Spleen (tissue), 13 donors: ENCODE data around the gene DCP2. TPM values are rescaled to one million over a fixed set of nuclear protein-coding genes. Genes with fewer than 3 reads are reported as not detected.

Experiments used
- DNase-seq: peaks from one replicate; pipeline ENCODE4 v3.0.0-alpha.2; 2020
- H3K27ac ChIP-seq, 8 donors: fragments of 200-600 bp; sonication (generic) in 7 of 8; 1 replicate in 4 of 8; 2 replicates in 4 of 8; pipeline versions ENCODE4 v1.5.0 to v1.8.0; 2016 to 2021; ENCODE audit warnings: inconsistent platforms in 4 of 8, mild to moderate bottlenecking in 4 of 8, moderate library complexity in 1 of 8
- H3K27me3 ChIP-seq, 7 donors: fragments of 200-600 bp; sonication (generic) in 6 of 7; replicated peaks in 1 of 7; 1 replicate in 4 of 7; 2 replicates in 3 of 7; pipeline versions ENCODE4 v1.5.0 to v1.8.0; 2016 to 2021; ENCODE audit warnings: inconsistent platforms in 3 of 7, mild to moderate bottlenecking in 1 of 7
- H3K36me3 ChIP-seq, 6 donors: fragments of 200-600 bp; sonication (generic) in 5 of 6; 1 replicate in 4 of 6; 2 replicates in 2 of 6; pipeline versions ENCODE4 v1.5.0 to v1.8.0; 2016 to 2021; ENCODE audit warnings: inconsistent platforms in 2 of 6
- H3K4me1 ChIP-seq, 6 donors: fragments of 200-600 bp; sonication (generic) in 5 of 6; 1 replicate in 3 of 6; 2 replicates in 3 of 6; pipeline versions ENCODE4 v1.5.0 to v1.8.0; 2016 to 2021; ENCODE audit warnings: inconsistent platforms in 3 of 6
- H3K4me3 ChIP-seq, 8 donors: fragments of 200-600 bp; sonication (generic) in 7 of 8; 1 replicate in 4 of 8; 2 replicates in 4 of 8; pipeline versions ENCODE4 v1.5.0 to v1.8.0; 2016 to 2021; ENCODE audit warnings: inconsistent platforms in 4 of 8, mild to moderate bottlenecking in 4 of 8, moderate library complexity in 2 of 8
- H3K9me3 ChIP-seq, 8 donors: fragments of 200-600 bp; sonication (generic) in 7 of 8; 1 replicate in 4 of 8; 2 replicates in 4 of 8; pipeline versions ENCODE4 v1.5.0 to v1.8.0; 2016 to 2021; ENCODE audit warnings: inconsistent platforms in 4 of 8
- POLR2A ChIP-seq, 3 donors: fragments of 450-650 bp; IDR thresholded peaks; one replicate each; pipeline ENCODE4 v1.5.1; 2017; ENCODE audit warnings: antibody characterized with exemption in 3 of 3, mild to moderate bottlenecking in 1 of 3
- POLR2AphosphoS5 ChIP-seq, 3 donors: sonication (generic); formaldehyde crosslinking; IDR thresholded peaks; one replicate each; pipeline ENCODE4 v1.5.1; 2017; ENCODE audit warnings: antibody characterized with exemption in 3 of 3
- WGBS, 5 donors: extraction: QIAGEN DNeasy Blood & Tissue Kit in 3 of 5; methylation state at CpG; one replicate each; pipeline versions ENCODE4 v1.1.5 to v1.1.7; 2013 to 2018; 5-methylcytosine and 5-hydroxymethylcytosine counted together
- intact Hi-C: fragments of 100-400 bp; cut with DNase I; formaldehyde crosslinking; loops from one replicate; pipeline ENCODE4 v1.15.0; 2023; ENCODE audit warnings: low total_unique reads
- long read RNA-seq, 2 donors: transcript quantifications; one replicate each; lab custom pipeline, GENCODE V29; 2026
- polyA plus RNA-seq, 3 donors: library from polyadenylated mRNA; stranded (reverse); fragments of 200-250 nt; gene quantifications; one replicate each; pipeline ENCODE4 v1.2.1, GENCODE V29; 2013
- total RNA-seq, 7 donors: library from RNA; depleted of rRNA in 3 of 7; stranded (reverse); fragments of >200 nt in 3 of 7; fragmentation: NEBNext Ultra II Directional in 4 of 7; extraction: Animal tissue kit (Norgen Biotek cat#: 25700) in 4 of 7; gene quantifications; one replicate each; pipeline versions ENCODE4 v1.1.0 to v1.2.1, GENCODE V29; 2016 to 2021
- TF ChIP-seq, protein P1 (sequence below), 11 experiments: fragments of 200-600 bp in 7 of 11; fragments of 450-650 bp in 4 of 11; sonication (generic) in 4 of 11; IDR thresholded peaks in 8 of 11; conservative IDR thresholded peaks in 3 of 11; 1 replicate in 7 of 11; 2 replicates in 4 of 11; pipeline versions ENCODE4 v1.4.0 to v1.8.0; 2016 to 2021; ENCODE audit warnings: antibody characterized with exemption in 11 of 11, inconsistent platforms in 4 of 11, mild to moderate bottlenecking in 1 of 11
- donor health status: healthy with polysubstance abuse.
- donor health status: DM: no; HTN: no; CAD: no; lungs with moderate emphysema.
- donor health status: DM: no; HTN: no; CAD: no.
- donor health status: Bipolar disorder and iron deficiency.
- donor health status: healthy.
- donor health status: DM: no; HTN: no; CAD: no.
- donor health status: DM: yes; HTN: yes; CAD: no.

DCP2 gene
- total RNA-seq (100 to 1,000 TPM in 2 of 7 donors, 10 to 100 TPM in 5; 76.6 to 110 (median 80.8) TPM), polyA plus RNA-seq (10 to 100 TPM; 17.5 to 19.8 (median 18.0) TPM)
- long read RNA-seq, donor 1, full-length matches to known transcripts: 9 of 9 reads
- long read RNA-seq, donor 1, partial matches to known transcripts: 0 of 9 reads
- long read RNA-seq, donor 1, other reads (novel, unspliced or antisense): 0 of 9 reads
- long read RNA-seq, donor 2, full-length matches to known transcripts: 7 of 7 reads
- long read RNA-seq, donor 2, partial matches to known transcripts: 0 of 7 reads
- long read RNA-seq, donor 2, other reads (novel, unspliced or antisense): 0 of 7 reads

DNA sequence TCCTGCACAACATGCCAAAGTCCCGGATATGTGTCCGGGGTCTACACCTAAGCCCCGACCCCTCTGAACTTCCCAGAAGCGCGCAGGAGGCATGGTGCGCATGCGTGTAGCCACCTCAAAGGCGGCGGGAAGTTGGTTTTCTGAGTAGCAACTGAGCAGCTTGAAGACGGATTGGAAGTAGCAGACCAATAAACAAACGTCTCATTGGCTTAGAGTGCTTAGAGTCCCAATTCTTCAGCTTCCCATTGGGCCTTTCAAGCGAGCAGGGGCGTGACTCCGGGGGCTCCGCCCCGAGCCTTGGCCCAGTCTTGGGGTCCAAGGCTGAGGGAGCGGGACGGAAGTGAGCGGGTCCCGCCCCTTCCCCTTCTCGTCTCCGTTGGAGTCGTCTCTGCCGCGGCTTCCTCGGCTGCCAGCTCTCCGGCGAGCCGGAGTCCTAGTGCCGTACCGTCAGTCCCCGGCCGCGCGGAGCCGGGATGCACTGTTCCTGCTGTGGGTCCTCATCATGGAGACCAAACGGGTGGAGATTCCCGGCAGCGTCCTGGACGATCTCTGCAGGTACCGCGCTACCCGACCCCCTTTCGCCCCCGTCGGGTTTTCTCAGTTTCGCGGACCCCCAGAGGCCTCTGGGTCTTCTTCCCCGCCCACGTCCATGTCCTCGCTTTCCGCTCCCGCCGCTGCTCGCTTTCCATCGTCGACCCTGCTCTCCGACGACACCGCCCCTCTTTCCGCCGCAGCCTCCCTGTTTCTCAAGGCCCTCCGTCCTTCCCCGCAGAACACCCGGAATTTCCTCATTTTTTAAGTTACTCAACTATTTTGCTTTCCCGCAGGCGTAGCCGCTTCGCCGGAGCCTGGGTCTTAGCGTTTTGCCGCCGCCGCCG, at the start of gene DCP2:
DCP2 (plus strand) TSS at position 367 of the 878 bp plus-strand sequence; CDS start at position 503, 136 bp downstream.
- H3K27me3 ChIP-seq: no peaks in the 10 kb centered on the region

GRCh38 chr5:112929336-112930081, 47.1 kb upstream of the DCP2 start:
- Histone ChIP-seq H3K4me1 (peaks cover 11 to 72% (median 47%) of the 10 kb centered on the region in 6 donors), H3K4me3 (peak overlapping the region in 1 of 8 donors; percentile 37), H3K36me3 (no peaks in the 10 kb centered on the region), H3K9me3 (no peaks in the 10 kb centered on the region), H3K27me3 (no peaks in the 10 kb centered on the region), H3K27ac (peak overlapping the region in 7 of 8 donors; percentile 44 to 80 (median 74))
- no peak for DNase-seq
- TF ChIP-seq POLR2AphosphoS5 (IDR thresholded peaks at IDR 0.05) (no peak), POLR2A (IDR thresholded peaks at IDR 0.05) (no peak)
- TF ChIP-seq, protein P1, sequence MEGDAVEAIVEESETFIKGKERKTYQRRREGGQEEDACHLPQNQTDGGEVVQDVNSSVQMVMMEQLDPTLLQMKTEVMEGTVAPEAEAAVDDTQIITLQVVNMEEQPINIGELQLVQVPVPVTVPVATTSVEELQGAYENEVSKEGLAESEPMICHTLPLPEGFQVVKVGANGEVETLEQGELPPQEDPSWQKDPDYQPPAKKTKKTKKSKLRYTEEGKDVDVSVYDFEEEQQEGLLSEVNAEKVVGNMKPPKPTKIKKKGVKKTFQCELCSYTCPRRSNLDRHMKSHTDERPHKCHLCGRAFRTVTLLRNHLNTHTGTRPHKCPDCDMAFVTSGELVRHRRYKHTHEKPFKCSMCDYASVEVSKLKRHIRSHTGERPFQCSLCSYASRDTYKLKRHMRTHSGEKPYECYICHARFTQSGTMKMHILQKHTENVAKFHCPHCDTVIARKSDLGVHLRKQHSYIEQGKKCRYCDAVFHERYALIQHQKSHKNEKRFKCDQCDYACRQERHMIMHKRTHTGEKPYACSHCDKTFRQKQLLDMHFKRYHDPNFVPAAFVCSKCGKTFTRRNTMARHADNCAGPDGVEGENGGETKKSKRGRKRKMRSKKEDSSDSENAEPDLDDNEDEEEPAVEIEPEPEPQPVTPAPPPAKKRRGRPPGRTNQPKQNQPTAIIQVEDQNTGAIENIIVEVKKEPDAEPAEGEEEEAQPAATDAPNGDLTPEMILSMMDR (IDR thresholded peaks at IDR 0.05 in 8 of 11, conservative IDR thresholded peaks at IDR 0.05 in 3 of 11): no peak
- intact Hi-C loops: loop anchor here (10.0 kb wide), 1 partner anchor 45 kb away; the partner anchor contains the start of gene DCP2
- WGBS, 5 donors: 54 to 65% (median 61%) methylated on average over 4 of the region's 4 CpGs

More for the DNA sequence above, at the start of gene DCP2:
- H3K36me3 ChIP-seq: peaks cover 0 to 9% (median 4%) of the 10 kb centered on the region in 6 donors
- H3K4me1 ChIP-seq: peaks cover 28 to 51% (median 45%) of the 10 kb centered on the region in 6 donors
- TF ChIP-seq POLR2AphosphoS5 (IDR thresholded peaks at IDR 0.05) (peak; percentile 88 to 97 (median 95)), POLR2A (IDR thresholded peaks at IDR 0.05) (peak in 2 of 3 donors; percentile 20 to 75)
- TF ChIP-seq, protein P1 (IDR thresholded peaks at IDR 0.05 in 8 of 11, conservative IDR thresholded peaks at IDR 0.05 in 3 of 11): peak in 2 of 11 experiments; percentile 11 to 36
- intact Hi-C loops: loop anchor here (10.0 kb wide), 1 partner anchor 52 kb away; the partner anchor contains the start of gene REEP5
- peak within 1 kb of the TSS; percentile 66 to 92 (median 80) for H3K4me3 ChIP-seq
- peak within 1 kb of the TSS; percentile 74 to 99 (median 96) for H3K27ac ChIP-seq
- 0 to 1% (median 0%) methylated on average over 52 to 75 of the region's 75 CpGs for WGBS, 5 donors
- DNase-seq: peak; percentile 98
- H3K9me3 ChIP-seq: no peaks in the 10 kb centered on the region

DNA sequence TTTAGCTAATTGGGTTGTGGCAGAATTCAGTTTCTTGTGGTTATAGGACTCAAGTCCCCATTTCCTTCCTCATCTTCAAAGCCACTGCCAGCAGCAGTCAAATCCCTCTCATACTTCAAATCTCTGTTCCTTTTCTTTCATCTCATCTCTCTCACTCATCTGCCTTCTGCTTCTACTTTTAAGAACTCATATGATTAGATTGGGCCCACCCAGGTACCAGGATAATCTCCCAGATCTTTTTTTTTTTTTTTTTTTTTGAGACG, 46.6 kb upstream of the DCP2 start:
- Histone ChIP-seq H3K27ac (peak overlapping the region in 6 of 8 donors; percentile 52 to 80 (median 76)), H3K4me3 (peak overlapping the region in 1 of 8 donors; percentile 37), H3K27me3 (no peaks in the 10 kb centered on the region), H3K4me1 (peaks cover 11 to 66% (median 43%) of the 10 kb centered on the region in 6 donors), H3K9me3 (no peaks in the 10 kb centered on the region), H3K36me3 (no peaks in the 10 kb centered on the region)
- intact Hi-C loops: no loop called here
- 25 to 60% (median 27%) methylated on average over 1 of the region's 1 CpG for WGBS, 5 donors
- TF ChIP-seq, protein P1 (IDR thresholded peaks at IDR 0.05 in 8 of 11, conservative IDR thresholded peaks at IDR 0.05 in 3 of 11): no peak
- TF ChIP-seq POLR2AphosphoS5 (IDR thresholded peaks at IDR 0.05): peak in 1 of 3 donors; percentile 32
- TF ChIP-seq POLR2A (IDR thresholded peaks at IDR 0.05): no peak
- no peak for DNase-seq
